Fibroblast of mammary gland (primary cell): Measurements from ENCODE around the gene DOCK11.
"Not testable (repeated sequence)": the region's sequence is repeated elsewhere in the genome, so short reads cannot be mapped to it uniquely, and the experiment has no call there.

ENCODE experiments used
- DNase-seq: peaks from one replicate; pipeline ENCODE4 v3.0.0-alpha.2; 2010; ENCODE audit warnings: low read depth
- H3K4me3 ChIP-seq: 2 replicates; pipeline ENCODE4 v1.5.1; 2011; ENCODE audit warnings: low read depth, mild to moderate bottlenecking, low read length, moderate library complexity; ENCODE audit not compliant: control insufficient read depth
- TF ChIP-seq, protein P1 (sequence below): conservative IDR thresholded peaks from 2 replicates; pipeline ENCODE4 v1.5.1; 2011; ENCODE audit warnings: low read depth, low read length, inconsistent platforms; ENCODE audit not compliant: control insufficient read depth, insufficient read depth

Gene DOCK11

DNA sequence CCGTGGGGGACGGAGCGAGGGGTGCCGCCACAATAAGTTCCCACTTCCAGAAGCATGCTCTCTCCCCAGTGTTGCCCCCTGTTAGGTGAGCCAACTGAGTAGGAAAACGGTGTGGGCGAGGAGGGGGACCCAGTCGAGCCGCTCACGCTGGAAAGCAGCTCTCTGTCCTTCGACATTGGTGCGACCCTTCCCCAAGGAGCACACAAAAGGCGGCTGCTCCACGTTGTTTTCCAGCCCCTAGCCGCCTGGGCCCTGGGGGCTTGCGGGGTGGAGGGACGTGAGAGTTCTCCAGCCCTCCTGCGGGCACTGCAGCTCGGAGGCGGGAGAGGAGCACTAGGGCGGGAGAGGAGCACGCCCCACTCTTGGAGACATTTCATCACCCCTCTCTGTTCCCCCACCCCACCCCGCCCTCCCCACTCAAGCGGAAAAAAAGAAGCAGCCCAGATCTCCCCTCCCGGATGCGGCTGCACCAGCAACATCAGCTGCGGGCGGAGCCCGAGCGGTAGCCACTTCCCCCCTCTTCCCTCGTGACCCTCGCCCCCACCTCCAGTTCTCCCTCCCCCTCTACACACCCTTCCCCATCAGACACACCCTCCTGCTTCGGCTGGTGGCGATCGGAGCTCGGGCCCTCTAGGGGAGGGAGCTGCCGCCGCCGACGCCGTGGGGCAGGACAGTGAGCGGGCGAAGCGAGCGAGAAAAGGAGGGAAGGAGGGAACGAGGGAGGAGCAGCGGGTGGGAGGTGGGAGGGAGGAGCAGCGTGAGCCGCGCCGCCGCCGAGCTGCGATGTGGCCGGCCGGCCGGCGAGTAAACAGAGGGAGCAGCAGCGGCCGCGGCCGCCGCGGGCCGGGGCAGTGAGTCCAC is at the start of gene DOCK11:
Gene DOCK11 (plus strand): TSS at position 755 of the 861 bp plus-strand sequence. CDS start 157 bp downstream, outside the sequence.
- TF ChIP-seq, protein P1, sequence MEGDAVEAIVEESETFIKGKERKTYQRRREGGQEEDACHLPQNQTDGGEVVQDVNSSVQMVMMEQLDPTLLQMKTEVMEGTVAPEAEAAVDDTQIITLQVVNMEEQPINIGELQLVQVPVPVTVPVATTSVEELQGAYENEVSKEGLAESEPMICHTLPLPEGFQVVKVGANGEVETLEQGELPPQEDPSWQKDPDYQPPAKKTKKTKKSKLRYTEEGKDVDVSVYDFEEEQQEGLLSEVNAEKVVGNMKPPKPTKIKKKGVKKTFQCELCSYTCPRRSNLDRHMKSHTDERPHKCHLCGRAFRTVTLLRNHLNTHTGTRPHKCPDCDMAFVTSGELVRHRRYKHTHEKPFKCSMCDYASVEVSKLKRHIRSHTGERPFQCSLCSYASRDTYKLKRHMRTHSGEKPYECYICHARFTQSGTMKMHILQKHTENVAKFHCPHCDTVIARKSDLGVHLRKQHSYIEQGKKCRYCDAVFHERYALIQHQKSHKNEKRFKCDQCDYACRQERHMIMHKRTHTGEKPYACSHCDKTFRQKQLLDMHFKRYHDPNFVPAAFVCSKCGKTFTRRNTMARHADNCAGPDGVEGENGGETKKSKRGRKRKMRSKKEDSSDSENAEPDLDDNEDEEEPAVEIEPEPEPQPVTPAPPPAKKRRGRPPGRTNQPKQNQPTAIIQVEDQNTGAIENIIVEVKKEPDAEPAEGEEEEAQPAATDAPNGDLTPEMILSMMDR = no peak
- peak within 1 kb of the TSS; percentile 73 for H3K4me3 ChIP-seq
- DNase-seq = peak; percentile 84

- no peak overlapping the region for H3K4me3 ChIP-seq
- TF ChIP-seq, protein P1 = no peak
- peak; percentile 18 for DNase-seq
These were observed 47.3 kb upstream of the DOCK11 start for GRCh38 chrX:118448273-118448783.

- H3K4me3 ChIP-seq = no peak overlapping the region
- no peak for DNase-seq
- TF ChIP-seq, protein P1 = no peak
These were observed 40.6 kb upstream of the DOCK11 start for GRCh38 chrX:118455013-118455412.

GRCh38 chrX:118459494-118459893 is 36.1 kb upstream of the DOCK11 start:
- no peak overlapping the region for H3K4me3 ChIP-seq
- TF ChIP-seq, protein P1 = peak; percentile 66
- DNase-seq = peak; percentile 50

DNA sequence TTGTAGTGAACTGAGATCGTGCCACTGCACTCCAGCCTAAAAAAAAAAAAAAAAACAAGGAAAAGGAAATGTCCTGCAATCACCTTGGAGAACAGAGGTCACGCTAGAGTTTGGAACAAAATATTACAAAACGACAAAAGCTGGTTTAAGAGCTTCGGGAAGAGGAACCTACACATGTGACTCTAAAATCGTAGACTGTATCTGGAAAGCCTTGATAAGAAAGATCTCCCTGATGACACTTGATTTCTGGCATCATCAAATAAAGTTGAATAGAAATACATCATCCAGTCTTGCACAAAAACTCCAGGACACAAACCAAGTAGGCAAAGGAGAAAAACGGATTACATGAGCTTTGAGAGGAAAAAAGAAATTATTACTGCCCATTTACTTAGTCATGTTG is 31.1 kb upstream of the DOCK11 start:
- H3K4me3 ChIP-seq = no peak overlapping the region
- TF ChIP-seq, protein P1 = no peak
- no peak for DNase-seq

DNA sequence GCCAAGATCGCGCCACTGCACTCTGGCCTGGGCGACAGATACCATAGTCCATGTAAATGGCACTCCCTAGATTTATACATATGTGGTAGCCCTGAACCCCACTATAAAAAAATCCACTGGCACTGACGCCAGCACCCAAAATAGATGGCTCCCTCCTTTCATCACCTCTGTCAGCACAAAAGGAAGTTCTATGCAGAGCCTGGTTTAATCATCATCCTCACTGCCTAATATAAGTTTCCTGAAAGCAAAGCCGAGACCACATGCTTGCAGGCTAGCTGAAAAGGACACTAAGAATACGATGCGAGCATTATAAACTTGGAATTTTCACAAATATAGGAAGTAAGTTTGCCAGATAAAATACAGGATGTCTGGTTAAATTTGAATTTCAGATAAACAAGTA is 27.5 kb upstream of the DOCK11 start:
- TF ChIP-seq, protein P1 = no peak
- H3K4me3 ChIP-seq = no peak overlapping the region
- DNase-seq = no peak

DNA sequence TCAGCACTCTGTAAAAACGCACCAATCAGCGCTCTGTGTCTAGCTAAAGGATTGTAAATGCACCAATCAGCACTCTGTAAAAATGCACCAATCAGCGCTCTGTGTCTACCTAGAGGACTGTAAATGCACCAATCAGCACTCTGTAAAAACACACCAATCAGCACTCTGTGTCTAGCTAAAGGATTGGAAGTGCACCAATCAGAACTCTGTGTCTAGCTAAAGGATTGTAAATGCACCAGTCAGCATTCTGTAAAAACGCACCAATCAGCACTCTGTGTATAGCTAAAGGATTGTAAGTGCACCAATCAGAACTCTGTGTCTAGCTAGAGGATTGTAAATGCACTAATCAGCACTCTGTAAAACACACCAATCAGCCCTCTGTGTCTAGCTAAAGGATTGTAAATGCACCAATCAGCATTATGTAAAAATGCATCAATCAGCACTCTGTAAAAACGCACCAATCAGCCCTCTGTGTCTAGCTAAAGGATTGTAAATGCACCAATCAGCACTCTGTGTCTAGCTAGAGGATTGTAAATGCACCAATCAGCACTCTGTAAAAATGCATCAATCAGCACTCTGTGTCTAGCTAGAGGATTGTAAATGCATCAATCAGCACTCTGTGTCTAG is 24.8 kb upstream of the DOCK11 start:
- H3K4me3 ChIP-seq, DNase-seq: not testable (repeated sequence)
